ENCODE results near the gene INTS13.

DNA sequence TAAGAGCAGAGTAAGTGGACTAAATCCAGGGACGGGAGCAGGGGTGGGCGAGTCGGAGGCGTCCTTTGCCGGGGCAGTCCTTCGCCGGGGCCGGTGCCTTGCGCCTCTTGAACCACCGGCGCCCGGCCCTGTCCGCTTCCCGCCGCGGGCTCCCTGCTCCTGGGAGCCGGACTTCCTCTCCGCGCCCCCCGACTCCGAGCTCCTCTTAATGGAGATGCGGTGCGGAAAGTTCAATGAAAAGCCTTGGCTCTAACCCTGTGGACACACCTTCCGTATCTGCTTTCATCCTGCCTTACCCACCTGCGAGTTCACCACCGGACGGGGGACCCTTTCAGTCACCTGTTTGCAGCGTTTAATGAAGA lies 901 bp upstream of the INTS13 start:
- TF ChIP-seq, protein P1, sequence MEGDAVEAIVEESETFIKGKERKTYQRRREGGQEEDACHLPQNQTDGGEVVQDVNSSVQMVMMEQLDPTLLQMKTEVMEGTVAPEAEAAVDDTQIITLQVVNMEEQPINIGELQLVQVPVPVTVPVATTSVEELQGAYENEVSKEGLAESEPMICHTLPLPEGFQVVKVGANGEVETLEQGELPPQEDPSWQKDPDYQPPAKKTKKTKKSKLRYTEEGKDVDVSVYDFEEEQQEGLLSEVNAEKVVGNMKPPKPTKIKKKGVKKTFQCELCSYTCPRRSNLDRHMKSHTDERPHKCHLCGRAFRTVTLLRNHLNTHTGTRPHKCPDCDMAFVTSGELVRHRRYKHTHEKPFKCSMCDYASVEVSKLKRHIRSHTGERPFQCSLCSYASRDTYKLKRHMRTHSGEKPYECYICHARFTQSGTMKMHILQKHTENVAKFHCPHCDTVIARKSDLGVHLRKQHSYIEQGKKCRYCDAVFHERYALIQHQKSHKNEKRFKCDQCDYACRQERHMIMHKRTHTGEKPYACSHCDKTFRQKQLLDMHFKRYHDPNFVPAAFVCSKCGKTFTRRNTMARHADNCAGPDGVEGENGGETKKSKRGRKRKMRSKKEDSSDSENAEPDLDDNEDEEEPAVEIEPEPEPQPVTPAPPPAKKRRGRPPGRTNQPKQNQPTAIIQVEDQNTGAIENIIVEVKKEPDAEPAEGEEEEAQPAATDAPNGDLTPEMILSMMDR (IDR thresholded peaks at IDR 0.05) = no peak
- TF ChIP-seq EZH2 (IDR thresholded peaks at IDR 0.05; ENCODE audit: borderline replicate concordance, insufficient read depth, low read depth, low read length, poor library complexity, severe bottlenecking) = no peak

Measured in B cell (primary cell).